Measurements from ENCODE around the gene KRT79.

- TF ChIP-seq REST (IDR thresholded peaks at IDR 0.05; ENCODE audit: insufficient read depth in 1 of 2, low read depth in 2 of 2, low read length in 1 of 2), result no peak
- no peak for TF ChIP-seq CTCF (IDR thresholded peaks at IDR 0.05)
Observed at GRCh38 chr12:52822771-52823510, 11.2 kb downstream of the KRT79 start.

All from Panc1 (cell line).